ENCODE measurements around the gene FGR.

Gene FGR

GRCh38 chr1:27601771-27602461 is 33.1 kb downstream of the FGR start:
- no peak for TF ChIP-seq CTCF (IDR thresholded peaks at IDR 0.05; ENCODE audit: borderline replicate concordance, control extremely low read depth, extremely low read depth, insufficient read depth, missing control alignments)
- DNase-seq (ENCODE audit: low spot score) = no peak
- in situ Hi-C loops (cut with MboI; ENCODE audit: low sequenced_read_pairs, unreplicated experiment) = loop anchor here (10.0 kb wide), 1 partner anchor 207 kb away; the partner anchor contains the start of gene GPR3

GRCh38 chr1:27601321-27601770 is 33.6 kb downstream of the FGR start:
- TF ChIP-seq CTCF (IDR thresholded peaks at IDR 0.05; ENCODE audit: borderline replicate concordance, control extremely low read depth, extremely low read depth, insufficient read depth, missing control alignments) = no peak
- no peak for DNase-seq (ENCODE audit: low spot score)
- in situ Hi-C loops (cut with MboI; ENCODE audit: low sequenced_read_pairs, unreplicated experiment) = loop anchor here (10.0 kb wide), 1 partner anchor 207 kb away; the partner anchor contains the start of gene GPR3

- DNase-seq (ENCODE audit: low spot score) = no peak
These were observed 34.3 kb downstream of the FGR start for GRCh38 chr1:27600498-27601175.

GRCh38 chr1:27599605-27600497 is 35.1 kb downstream of the FGR start:
- in situ Hi-C loops (cut with MboI; ENCODE audit: low sequenced_read_pairs, unreplicated experiment) = loop anchor here (10.0 kb wide), 1 partner anchor 205 kb away; the partner anchor contains the start of gene GPR3
- no peak for TF ChIP-seq CTCF (IDR thresholded peaks at IDR 0.05; ENCODE audit: borderline replicate concordance, control extremely low read depth, extremely low read depth, insufficient read depth, missing control alignments)
- no peak for DNase-seq (ENCODE audit: low spot score)

More at GRCh38 chr1:27600498-27601175, 34.3 kb downstream of the FGR start:
- TF ChIP-seq CTCF (IDR thresholded peaks at IDR 0.05; ENCODE audit: borderline replicate concordance, control extremely low read depth, extremely low read depth, insufficient read depth, missing control alignments) = no peak
- in situ Hi-C loops (cut with MboI; ENCODE audit: low sequenced_read_pairs, unreplicated experiment) = loop anchor here (10.0 kb wide), 1 partner anchor 206 kb away; the partner anchor contains the start of gene GPR3

GRCh38 chr1:27598902-27599528 is 36.0 kb downstream of the FGR start:
- in situ Hi-C loops (cut with MboI; ENCODE audit: low sequenced_read_pairs, unreplicated experiment) = no loop called here
- no peak for DNase-seq (ENCODE audit: low spot score)
- TF ChIP-seq CTCF (IDR thresholded peaks at IDR 0.05; ENCODE audit: borderline replicate concordance, control extremely low read depth, extremely low read depth, insufficient read depth, missing control alignments) = no peak

All from GM13976 (cell line).